ENCODE measurements around the gene EDEM1.

EDEM1 gene

DNA sequence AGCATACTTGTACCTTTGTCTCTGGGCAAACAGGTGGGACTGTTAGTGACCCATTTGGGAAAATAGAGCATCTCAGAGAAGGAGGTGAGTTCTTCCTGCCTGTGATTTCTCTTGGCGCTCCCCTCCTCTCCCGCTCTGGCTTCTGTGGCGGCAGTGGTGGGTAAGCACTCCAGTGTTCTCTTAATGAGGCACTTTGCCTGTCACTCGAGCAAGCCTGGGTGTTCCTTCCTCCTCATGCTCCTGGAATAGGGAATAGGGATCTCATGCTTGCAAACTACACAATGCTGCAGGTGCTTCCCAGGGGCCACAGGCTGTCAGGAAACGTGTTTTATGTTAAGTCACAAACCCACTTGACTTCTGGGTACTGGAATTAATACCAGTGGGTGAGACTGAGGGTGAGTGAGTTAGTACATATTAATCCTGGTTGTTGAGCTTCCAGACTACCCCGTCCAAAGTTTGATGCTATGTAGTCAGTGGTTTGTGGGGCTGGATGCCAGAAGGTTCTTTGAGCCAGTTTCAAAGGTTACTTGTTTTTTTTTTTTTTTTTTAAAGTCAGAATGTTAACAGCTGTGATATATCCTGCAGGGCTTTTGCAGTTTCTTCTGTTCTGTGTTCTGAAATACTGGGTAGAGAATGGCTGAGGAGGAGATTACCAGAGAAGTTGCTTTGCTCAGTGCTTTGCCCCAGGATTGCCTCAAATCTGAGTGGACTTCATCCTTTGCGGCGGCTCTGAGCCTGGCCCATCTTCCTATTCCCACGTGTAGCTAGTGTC is 30.5 kb downstream of the EDEM1 start:
- no peak for DNase-seq (ENCODE audit: low spot score)
- TF ChIP-seq, protein P1, sequence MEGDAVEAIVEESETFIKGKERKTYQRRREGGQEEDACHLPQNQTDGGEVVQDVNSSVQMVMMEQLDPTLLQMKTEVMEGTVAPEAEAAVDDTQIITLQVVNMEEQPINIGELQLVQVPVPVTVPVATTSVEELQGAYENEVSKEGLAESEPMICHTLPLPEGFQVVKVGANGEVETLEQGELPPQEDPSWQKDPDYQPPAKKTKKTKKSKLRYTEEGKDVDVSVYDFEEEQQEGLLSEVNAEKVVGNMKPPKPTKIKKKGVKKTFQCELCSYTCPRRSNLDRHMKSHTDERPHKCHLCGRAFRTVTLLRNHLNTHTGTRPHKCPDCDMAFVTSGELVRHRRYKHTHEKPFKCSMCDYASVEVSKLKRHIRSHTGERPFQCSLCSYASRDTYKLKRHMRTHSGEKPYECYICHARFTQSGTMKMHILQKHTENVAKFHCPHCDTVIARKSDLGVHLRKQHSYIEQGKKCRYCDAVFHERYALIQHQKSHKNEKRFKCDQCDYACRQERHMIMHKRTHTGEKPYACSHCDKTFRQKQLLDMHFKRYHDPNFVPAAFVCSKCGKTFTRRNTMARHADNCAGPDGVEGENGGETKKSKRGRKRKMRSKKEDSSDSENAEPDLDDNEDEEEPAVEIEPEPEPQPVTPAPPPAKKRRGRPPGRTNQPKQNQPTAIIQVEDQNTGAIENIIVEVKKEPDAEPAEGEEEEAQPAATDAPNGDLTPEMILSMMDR (IDR thresholded peaks at IDR 0.05; ENCODE audit: extremely low read depth, missing control alignments): no peak

DNA sequence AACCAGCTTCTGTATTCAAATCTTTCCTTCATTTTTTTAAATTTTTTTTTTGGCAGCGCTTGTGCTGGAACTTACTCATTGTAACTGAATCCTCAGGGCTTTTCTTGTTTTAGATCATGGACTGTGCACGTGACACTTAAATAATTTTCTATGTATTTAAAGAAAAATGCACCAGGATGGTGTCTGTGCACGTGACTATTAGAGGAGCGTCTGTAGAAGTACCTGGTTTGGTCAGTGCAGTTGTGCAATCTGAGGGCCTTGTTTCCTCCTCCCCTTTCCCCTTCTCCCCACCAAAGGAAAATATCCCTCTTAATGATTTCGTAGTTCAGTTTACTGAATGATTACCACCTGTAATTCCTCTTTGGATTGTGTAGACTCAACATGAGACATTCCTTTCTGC is 31.3 kb downstream of the EDEM1 start:
- DNase-seq (ENCODE audit: low spot score): no peak
- TF ChIP-seq, protein P1 (IDR thresholded peaks at IDR 0.05; ENCODE audit: extremely low read depth, missing control alignments): no peak

DNA sequence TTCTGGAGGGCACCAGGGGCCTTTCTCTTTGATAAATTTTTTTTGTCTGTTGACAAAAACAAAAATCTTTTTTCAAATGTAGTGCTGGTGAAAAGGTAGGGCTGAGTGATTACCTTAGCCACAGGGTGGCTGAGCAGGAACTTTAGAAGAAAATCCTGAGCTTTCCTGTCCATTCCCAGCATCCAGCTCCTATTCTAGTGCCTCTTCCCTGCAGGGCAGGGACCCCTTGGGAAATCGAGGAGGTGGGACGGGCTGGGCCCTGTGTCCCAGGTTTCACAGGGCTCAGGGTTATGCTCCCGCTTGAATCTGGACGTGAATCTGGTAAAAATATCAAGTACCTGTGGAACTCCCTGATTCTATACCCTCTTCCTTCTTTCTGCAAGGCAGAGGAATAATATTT is 31.7 kb downstream of the EDEM1 start:
- DNase-seq (ENCODE audit: low spot score): no peak
- TF ChIP-seq, protein P1 (IDR thresholded peaks at IDR 0.05; ENCODE audit: extremely low read depth, missing control alignments): no peak

DNA sequence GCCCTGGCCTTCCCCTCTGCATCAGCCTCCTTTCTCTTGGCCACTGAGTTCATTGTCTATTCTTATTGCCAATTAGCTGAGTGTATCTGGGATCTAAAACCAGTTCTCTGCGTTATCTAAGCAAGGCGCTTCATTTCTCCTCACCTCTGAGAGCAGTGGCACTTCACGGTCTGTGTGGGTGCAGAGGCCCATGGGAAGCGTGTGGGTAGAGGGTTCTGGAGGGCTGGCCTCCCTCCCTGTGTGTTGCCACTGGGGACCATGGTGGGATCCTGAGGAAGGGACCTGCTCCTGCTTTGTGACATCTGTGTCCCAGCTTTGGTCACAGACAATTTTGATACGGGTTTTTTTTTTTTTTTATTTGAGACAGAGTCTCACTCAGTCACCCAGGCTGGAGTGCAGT is 32.7 kb downstream of the EDEM1 start:
- no peak for DNase-seq (ENCODE audit: low spot score)
- TF ChIP-seq, protein P1 (IDR thresholded peaks at IDR 0.05; ENCODE audit: extremely low read depth, missing control alignments): no peak

DNA sequence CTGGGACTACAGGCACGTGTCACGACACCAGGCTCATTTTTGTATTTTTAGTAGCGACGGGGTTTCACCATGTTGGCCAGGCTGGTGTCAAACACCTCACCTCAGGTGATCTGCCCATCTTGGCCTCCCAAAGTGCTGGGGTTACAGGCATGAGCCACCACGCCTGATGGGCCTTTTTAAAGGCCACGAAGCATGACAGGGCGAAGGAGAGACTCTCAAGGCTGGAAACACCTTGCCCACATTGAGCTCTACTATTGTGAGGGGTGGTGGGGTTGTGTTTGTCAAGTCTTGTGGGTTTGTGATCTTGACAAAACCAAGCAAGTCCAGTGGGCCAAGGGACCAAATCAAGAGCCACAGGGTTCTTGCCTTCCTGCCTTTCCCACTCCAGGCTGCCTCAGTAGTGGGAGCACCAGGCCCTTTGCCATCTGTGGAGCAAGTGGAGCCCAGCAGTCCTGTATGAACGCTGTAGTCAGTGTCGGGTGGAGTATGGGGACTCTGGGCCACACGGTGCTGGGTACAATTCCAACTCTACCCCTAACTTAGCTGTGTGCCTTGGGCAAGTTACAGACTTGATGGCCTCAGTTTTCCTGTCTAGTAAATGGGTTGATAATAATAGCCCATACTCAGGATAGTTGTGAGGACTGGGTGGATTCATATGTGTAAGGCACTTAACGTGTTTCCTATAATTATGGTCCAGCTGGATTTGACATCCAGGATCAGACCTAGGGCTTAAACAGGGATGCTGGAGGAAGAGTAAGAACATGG is 33.3 kb downstream of the EDEM1 start:
- TF ChIP-seq, protein P1 (IDR thresholded peaks at IDR 0.05; ENCODE audit: extremely low read depth, missing control alignments): no peak
- no peak for DNase-seq (ENCODE audit: low spot score)

DNA sequence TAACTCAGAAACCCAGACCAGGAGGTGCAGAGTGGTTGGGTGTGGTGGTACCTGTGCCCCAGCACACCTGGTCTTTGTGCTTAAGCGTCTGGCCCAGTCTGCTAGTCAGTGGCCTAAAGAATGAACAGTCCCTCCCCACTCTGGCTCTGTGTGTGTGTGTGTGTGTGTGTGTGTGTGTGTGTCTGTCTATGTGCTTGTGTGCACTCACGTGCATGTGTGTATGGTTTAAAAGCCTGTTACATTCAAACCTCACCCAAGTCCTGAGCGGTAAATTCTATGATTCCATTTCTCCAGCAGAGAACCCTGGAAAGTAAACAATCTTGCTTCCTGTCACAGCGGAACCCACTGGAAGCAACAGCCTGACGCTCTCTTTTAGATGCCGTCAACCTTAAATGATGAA is 34.2 kb downstream of the EDEM1 start:
- TF ChIP-seq, protein P1 (IDR thresholded peaks at IDR 0.05; ENCODE audit: extremely low read depth, missing control alignments): no peak
- DNase-seq (ENCODE audit: low spot score): no peak

DNA sequence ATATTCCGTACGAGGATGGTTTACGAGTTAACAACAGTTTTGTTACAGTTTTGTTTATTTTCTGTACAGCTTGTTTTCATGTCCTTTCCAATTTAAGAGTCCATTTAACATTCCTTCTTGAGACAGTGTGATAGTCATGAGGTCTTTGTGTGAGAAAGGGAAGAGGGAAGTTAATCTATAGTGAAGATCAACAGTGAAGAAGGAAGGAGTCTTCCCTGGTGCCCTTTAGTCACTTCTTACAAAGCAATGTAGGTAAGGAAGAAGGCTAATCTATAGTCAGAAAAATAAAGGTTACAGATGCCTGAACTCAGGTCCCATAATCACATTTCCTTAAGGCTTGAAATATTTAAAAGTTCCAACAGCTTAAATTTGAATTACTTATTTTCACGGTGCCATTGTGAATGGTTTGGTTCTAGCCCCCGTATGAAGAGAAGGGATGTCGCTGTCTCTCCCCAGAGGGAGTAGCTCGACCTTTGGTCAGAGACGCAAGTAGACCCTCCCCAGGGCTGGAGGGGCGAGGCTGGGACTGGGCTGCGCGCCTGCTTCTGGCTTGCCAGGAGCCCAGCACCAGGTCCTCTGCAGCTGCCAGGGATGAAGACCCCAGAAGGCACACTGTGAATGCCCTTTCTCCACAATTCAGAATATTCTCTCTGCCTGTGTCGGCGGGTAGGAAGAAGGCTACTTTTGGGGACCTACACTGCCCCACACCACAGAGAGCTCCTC is 34.9 kb downstream of the EDEM1 start:
- TF ChIP-seq, protein P1 (IDR thresholded peaks at IDR 0.05; ENCODE audit: extremely low read depth, missing control alignments): no peak
- DNase-seq (ENCODE audit: low spot score): no peak

Data from GM20000 (cell line).